ENCODE measurements around the gene GPR179. TPM values are rescaled to one million over a fixed set of nuclear protein-coding genes. Genes with fewer than 3 reads are reported as not detected.
"Not testable (repeated sequence)": the region's sequence is repeated elsewhere in the genome, so short reads cannot be mapped to it uniquely, and the experiment has no call there.

GPR179 gene
- total and polyA plus RNA-seq, 2 donors (not counting 3 experiments of a cell fraction or from before 2014, with no cell fraction given), result not detected

GRCh38 chr17:38296834-38297517, 46.8 kb downstream of the GPR179 start, which contains the start of gene MRPL45:
MRPL45 (plus strand) TSS chr17:38297168; CDS start chr17:38297184, 16 bp downstream.
- FAIRE-seq; H3K79me2 ChIP-seq (ENCODE audit: control insufficient read depth, insufficient read depth, low read length); H3K36me3 ChIP-seq (ENCODE audit: control insufficient read depth in 2 of 2, extremely low read depth in 1 of 2, insufficient read depth in 2 of 2, low read length in 2 of 2); H3K27me3 ChIP-seq (ENCODE audit: control insufficient read depth in 2 of 2, insufficient read depth in 2 of 2, low read length in 2 of 2); H3K9me1 ChIP-seq (replicated peaks; ENCODE audit: control insufficient read depth, extremely low read depth, insufficient read depth, low read length); BruUV-seq (replicated peaks); H3K4me1 ChIP-seq (ENCODE audit: control insufficient read depth, extremely low read depth, insufficient read depth, low read length); dilution Hi-C loops (cut with MboI; ENCODE audit: extremely low pct_ligation_motif_present, low sequenced_read_pairs); H3K9me3 ChIP-seq (replicated peaks; ENCODE audit: control insufficient read depth, insufficient read depth, low read length); H4K20me1 ChIP-seq (replicated peaks; ENCODE audit: control insufficient read depth, extremely low read depth, insufficient read depth, low read length); intact Hi-C loops (cut with micrococcal nuclease); POLR2A ChIA-PET: not testable (repeated sequence)
- H3K27ac ChIP-seq (ENCODE audit: insufficient read depth, low read depth, low read length), result peak within 1 kb of the TSS; percentile 61
- peak within 1 kb of the TSS; percentile 57 for H3K4me2 ChIP-seq (ENCODE audit: insufficient read depth, low read length)
- H2AFZ ChIP-seq (ENCODE audit: low read depth, low read length), result peak within 1 kb of the TSS; percentile 81
- DNase-seq (ENCODE audit: low read depth, low spot score), result peak; percentile 98
- TF ChIP-seq POLR2A (IDR thresholded peaks at IDR 0.05; ENCODE audit: low read depth, low read length) (peak; percentile 35), MYC (IDR thresholded peaks at IDR 0.05; ENCODE audit: low read depth, low read length) (peak; percentile 70), MAX (IDR thresholded peaks at IDR 0.05; ENCODE audit: insufficient read depth, insufficient read length) (peak; percentile 96)
- peak within 1 kb of the TSS; percentile 55 to 82 (median 64) for H3K4me3 ChIP-seq (replicated peaks in 1 of 3; ENCODE audit: insufficient read depth in 1 of 3, low read depth in 1 of 3, low read length in 3 of 3)
- peak within 1 kb of the TSS; percentile 31 for H3K9ac ChIP-seq (replicated peaks; ENCODE audit: extremely low read depth, insufficient read depth, low read length)
- CTCF ChIA-PET, result interaction anchor here (1.0 kb wide), 1 partner anchor 25 kb away, joined by 4 read pairs; no protein-coding TSS in a partner anchor

GRCh38 chr17:38295602-38296365, 48.0 kb downstream of the GPR179 start:
- H3K79me2 ChIP-seq (ENCODE audit: control insufficient read depth, insufficient read depth, low read length); dilution Hi-C loops (cut with MboI; ENCODE audit: extremely low pct_ligation_motif_present, low sequenced_read_pairs); H3K9ac ChIP-seq (replicated peaks; ENCODE audit: extremely low read depth, insufficient read depth, low read length); BruUV-seq (replicated peaks); CTCF ChIA-PET; intact Hi-C loops (cut with micrococcal nuclease); H3K9me1 ChIP-seq (replicated peaks; ENCODE audit: control insufficient read depth, extremely low read depth, insufficient read depth, low read length); FAIRE-seq; POLR2A ChIA-PET; H3K4me1 ChIP-seq (ENCODE audit: control insufficient read depth, extremely low read depth, insufficient read depth, low read length); H3K36me3 ChIP-seq (ENCODE audit: control insufficient read depth in 2 of 2, extremely low read depth in 1 of 2, insufficient read depth in 2 of 2, low read length in 2 of 2); H4K20me1 ChIP-seq (replicated peaks; ENCODE audit: control insufficient read depth, extremely low read depth, insufficient read depth, low read length); H3K27me3 ChIP-seq (ENCODE audit: control insufficient read depth in 2 of 2, insufficient read depth in 2 of 2, low read length in 2 of 2); H3K4me3 ChIP-seq (replicated peaks in 1 of 3; ENCODE audit: insufficient read depth in 1 of 3, low read depth in 1 of 3, low read length in 3 of 3); DNase-seq (ENCODE audit: low read depth, low spot score); H3K4me2 ChIP-seq (ENCODE audit: insufficient read depth, low read length); H2AFZ ChIP-seq (ENCODE audit: low read depth, low read length); H3K27ac ChIP-seq (ENCODE audit: insufficient read depth, low read depth, low read length); H3K9me3 ChIP-seq (replicated peaks; ENCODE audit: control insufficient read depth, insufficient read depth, low read length): not testable (repeated sequence)

GRCh38 chr17:38289760-38290159, 54.0 kb downstream of the GPR179 start:
- POLR2A ChIA-PET; H4K20me1 ChIP-seq (replicated peaks; ENCODE audit: control insufficient read depth, extremely low read depth, insufficient read depth, low read length); H3K79me2 ChIP-seq (ENCODE audit: control insufficient read depth, insufficient read depth, low read length); H2AFZ ChIP-seq (ENCODE audit: low read depth, low read length); H3K4me2 ChIP-seq (ENCODE audit: insufficient read depth, low read length); H3K9me3 ChIP-seq (replicated peaks; ENCODE audit: control insufficient read depth, insufficient read depth, low read length); H3K4me1 ChIP-seq (ENCODE audit: control insufficient read depth, extremely low read depth, insufficient read depth, low read length); H3K9me1 ChIP-seq (replicated peaks; ENCODE audit: control insufficient read depth, extremely low read depth, insufficient read depth, low read length); intact Hi-C loops (cut with micrococcal nuclease); dilution Hi-C loops (cut with MboI; ENCODE audit: extremely low pct_ligation_motif_present, low sequenced_read_pairs); BruUV-seq (replicated peaks); H3K27me3 ChIP-seq (ENCODE audit: control insufficient read depth in 2 of 2, insufficient read depth in 2 of 2, low read length in 2 of 2); H3K4me3 ChIP-seq (replicated peaks in 1 of 3; ENCODE audit: insufficient read depth in 1 of 3, low read depth in 1 of 3, low read length in 3 of 3); FAIRE-seq; H3K36me3 ChIP-seq (ENCODE audit: control insufficient read depth in 2 of 2, extremely low read depth in 1 of 2, insufficient read depth in 2 of 2, low read length in 2 of 2); DNase-seq (ENCODE audit: low read depth, low spot score); H3K27ac ChIP-seq (ENCODE audit: insufficient read depth, low read depth, low read length); CTCF ChIA-PET; H3K9ac ChIP-seq (replicated peaks; ENCODE audit: extremely low read depth, insufficient read depth, low read length): not testable (repeated sequence)

All from endothelial cell of umbilical vein (primary cell).